ENCODE results near the gene OTUB2. TPM values are rescaled to one million over a fixed set of nuclear protein-coding genes. Genes with fewer than 3 reads are reported as not detected.

The OTUB2 gene
- total RNA-seq, 2 experiments from 2014 or later = 0.47 to 0.60 TPM

Other genes starting within 250 kb of the OTUB2 start
- not detected for gene PRIMA1, start 237.9 kb upstream of the OTUB2 start, total RNA-seq
- not detected for gene FAM181A, start 99.0 kb upstream of the OTUB2 start, total RNA-seq
- 10 to 100 TPM; 21.3 to 24.0 TPM for gene ASB2, start 49.8 kb upstream of the OTUB2 start, total RNA-seq
- gene CCDC197, start 29.0 kb upstream of the OTUB2 start, total RNA-seq = under 1 TPM in 1 of 2 experiments, not detected in 1; 0.25 TPM
- gene DDX24, start 54.9 kb downstream of the OTUB2 start, total RNA-seq = 100 to 1,000 TPM; 232 to 237 TPM
- gene IFI27L1, start 55.0 kb downstream of the OTUB2 start, total RNA-seq = 10 to 100 TPM; 36.1 to 39.8 TPM
- gene IFI27, start 84.4 kb downstream of the OTUB2 start, total RNA-seq = 100 to 1,000 TPM; 237 to 274 TPM
- gene IFI27L2, start 103.3 kb downstream of the OTUB2 start, total RNA-seq = 10 to 100 TPM; 76.4 to 77.9 TPM
- under 1 TPM; 0.47 to 0.57 TPM for gene PPP4R4, start 148.0 kb downstream of the OTUB2 start, total RNA-seq